CD4-positive, alpha-beta T cell (primary cell): Measurements from ENCODE around the gene TAC4. TPM values are rescaled to one million over a fixed set of nuclear protein-coding genes. Genes with fewer than 3 reads are reported as not detected.

Experiments
- ATAC-seq: fragments of 200-7000 bp; cut with Tn5 transposase; one replicate; pipeline ENCODE4 v1.10.0; 2022; ENCODE audit warnings: mild to moderate bottlenecking; ENCODE audit not compliant: poor library complexity
- CTCF ChIA-PET: fragments of 350-600 bp; sonication (Branson Sonifier 250); formaldehyde crosslinking; loops from one replicate; lab custom pipeline; 2021; ENCODE audit warnings: antibody characterized with exemption, inconsistent platforms; lab: Charles Lee
- POLR2A ChIA-PET: fragments of 350-600 bp; sonication (Branson Sonifier 250); formaldehyde crosslinking; loops from one replicate; lab custom pipeline; 2021; ENCODE audit warnings: antibody characterized with exemption, inconsistent platforms; lab: Charles Lee
- DNase-seq, 14 experiments: peaks; one replicate each; pipeline ENCODE4 v3.0.0-alpha.2; 2013 to 2020; ENCODE audit warnings: mixed read lengths in 2 of 14
- H3K27ac ChIP-seq, 2 donors: one replicate each; pipeline versions ENCODE4 v1.5.1 to v1.7.0; 2013; ENCODE audit warnings: low read length in 2 of 2, low read depth in 1 of 2, mild to moderate bottlenecking in 1 of 2
- H3K27me3 ChIP-seq, 2 experiments: 1 replicate in 1 of 2; 2 replicates in 1 of 2; pipeline versions ENCODE4 v1.6.1 to v1.7.0; 2013; ENCODE audit warnings: low read length in 2 of 2, control low read depth in 1 of 2, mild to moderate bottlenecking in 1 of 2, moderate library complexity in 1 of 2; ENCODE audit not compliant: insufficient read depth in 2 of 2, control insufficient read depth in 1 of 2
- H3K36me3 ChIP-seq: one replicate; pipeline ENCODE4 v1.6.1; 2013; ENCODE audit warnings: low read length, control low read depth; ENCODE audit not compliant: insufficient read depth
- H3K4me1 ChIP-seq: one replicate; pipeline ENCODE4 v1.6.1; 2013; ENCODE audit warnings: low read length, control low read depth; ENCODE audit not compliant: insufficient read depth
- H3K4me3 ChIP-seq: one replicate; pipeline ENCODE4 v1.5.1; 2013; ENCODE audit warnings: mild to moderate bottlenecking, low read length, moderate library complexity
- H3K9me3 ChIP-seq, 2 experiments: 1 replicate in 1 of 2; 2 replicates in 1 of 2; pipeline versions ENCODE4 v1.6.1 to v1.7.0; 2013; ENCODE audit warnings: low read length in 2 of 2, mild to moderate bottlenecking in 2 of 2, control low read depth in 1 of 2, moderate library complexity in 1 of 2; ENCODE audit not compliant: control insufficient read depth in 1 of 2, insufficient read depth in 1 of 2
- H3K27ac Mint-ChIP-seq: one replicate; pipeline ENCODE4 v1.8.0; 2020; ENCODE audit warnings: mixed read lengths
- H3K27me3 Mint-ChIP-seq: one replicate; pipeline ENCODE4 v1.8.0; 2021; ENCODE audit warnings: mixed read lengths
- H3K36me3 Mint-ChIP-seq: one replicate; pipeline ENCODE4 v1.8.0; 2021; ENCODE audit warnings: low read depth, mixed read lengths
- H3K4me1 Mint-ChIP-seq: one replicate; pipeline ENCODE4 v1.8.0; 2021; ENCODE audit warnings: low read depth, mixed read lengths
- H3K4me3 Mint-ChIP-seq: one replicate; pipeline ENCODE4 v1.8.0; 2020; ENCODE audit warnings: mild to moderate bottlenecking, mixed read lengths
- H3K9me3 Mint-ChIP-seq: one replicate; pipeline ENCODE4 v1.8.0; 2020; ENCODE audit warnings: mixed read lengths
- CTCF ChIP-seq: fragments of 200-600 bp; IDR thresholded peaks from one replicate; pipeline ENCODE4 v1.8.0; 2022; ENCODE audit warnings: antibody characterized with exemption, mild to moderate bottlenecking
- intact Hi-C, 2 experiments: fragments of 100-400 bp; cut with DNase I in 1 of 2; cut with micrococcal nuclease in 1 of 2; formaldehyde crosslinking; loops; one replicate each; pipeline versions ENCODE4 v1.15.1 to v1.9.0; 2023 to 2025; cut with DNase I, micrococcal nuclease
- total RNA-seq, 174 experiments: library from RNA in 2 of 174; stranded (reverse) in 2 of 174; gene quantifications; one replicate each; pipeline ENCODE4 v1.2.3 and lab custom pipeline; 2021 to 2026

Gene TAC4
- total RNA-seq, 2 experiments from 2014 or later, result not detected

GRCh38 chr17:49886036-49886435 is 38.2 kb upstream of the TAC4 start:
- no peaks in the 10 kb centered on the region for H3K4me1 ChIP-seq
- H3K36me3 Mint-ChIP-seq, result no peaks in the 10 kb centered on the region
- no peak overlapping the region for H3K27ac Mint-ChIP-seq
- H3K36me3 ChIP-seq, result no peaks in the 10 kb centered on the region
- H3K27me3 ChIP-seq, result peaks cover 39 to 52% of the 10 kb centered on the region in 2 experiments
- no peak for ATAC-seq
- H3K27me3 Mint-ChIP-seq, result peaks cover 76% of the 10 kb centered on the region
- H3K27ac ChIP-seq, result no peak overlapping the region
- intact Hi-C loops, result no loop called here
- ChIA-PET CTCF (no interaction called here), POLR2A (no interaction called here)
- H3K4me1 Mint-ChIP-seq, result no peaks in the 10 kb centered on the region
- no peak for TF ChIP-seq CTCF
- H3K4me3 ChIP-seq, result no peak overlapping the region
- H3K9me3 Mint-ChIP-seq, result no peaks in the 10 kb centered on the region
- DNase-seq, result no peak
- peaks cover 0 to 8% of the 10 kb centered on the region in 2 experiments for H3K9me3 ChIP-seq
- no peak overlapping the region for H3K4me3 Mint-ChIP-seq

- no peak overlapping the region for H3K27ac Mint-ChIP-seq
- ATAC-seq (no peak), DNase-seq (no peak)
- ChIA-PET CTCF (interaction anchor here (0.7 kb wide), 1 partner anchor 8 kb away, joined by 3 read pairs; no protein-coding TSS in a partner anchor), POLR2A (no interaction called here)
- H3K9me3 Mint-ChIP-seq, result no peaks in the 10 kb centered on the region
- Histone ChIP-seq H3K9me3 (peaks cover 0 to 11% of the 10 kb centered on the region in 2 experiments), H3K36me3 (no peaks in the 10 kb centered on the region), H3K4me3 (no peak overlapping the region), H3K27me3 (peaks cover 43 to 47% of the 10 kb centered on the region in 2 experiments), H3K27ac (no peak overlapping the region), H3K4me1 (peaks cover 9% of the 10 kb centered on the region)
- intact Hi-C loops, result loop anchor here in 1 of 2 experiments (5.0 kb wide), 1 partner anchor 70 kb away; no protein-coding TSS in a partner anchor
- TF ChIP-seq CTCF, result no peak
- peaks cover 6% of the 10 kb centered on the region for H3K4me1 Mint-ChIP-seq
- peaks cover 72% of the 10 kb centered on the region for H3K27me3 Mint-ChIP-seq
- H3K36me3 Mint-ChIP-seq, result no peaks in the 10 kb centered on the region
- H3K4me3 Mint-ChIP-seq, result no peak overlapping the region
Observed at GRCh38 chr17:49882434-49882833, 34.6 kb upstream of the TAC4 start.

- Mint-ChIP-seq H3K36me3 (no peaks in the 10 kb centered on the region), H3K27me3 (peaks cover 63% of the 10 kb centered on the region), H3K27ac (no peak overlapping the region), H3K9me3 (no peaks in the 10 kb centered on the region), H3K4me1 (peaks cover 6% of the 10 kb centered on the region), H3K4me3 (no peak overlapping the region)
- H3K4me3 ChIP-seq, result no peak overlapping the region
- peaks cover 43% of the 10 kb centered on the region in 2 experiments for H3K27me3 ChIP-seq
- H3K27ac ChIP-seq, result no peak overlapping the region
- ATAC-seq (no peak), DNase-seq (no peak)
- no peaks in the 10 kb centered on the region for H3K36me3 ChIP-seq
- peaks cover 9% of the 10 kb centered on the region for H3K4me1 ChIP-seq
- peaks cover 0 to 7% of the 10 kb centered on the region in 2 experiments for H3K9me3 ChIP-seq
- ChIA-PET POLR2A (interaction anchor here (1.2 to 1.4 kb wide), 2 partner anchors 115 to 117 kb away, joined by 7 to 9 read pairs; no protein-coding TSS in a partner anchor), CTCF (interaction anchor here (0.6 to 2.3 kb wide), 5 partner anchors 13 to 351 kb away, joined by 3 to 37 read pairs (median 3); partner anchors contain the start of genes DLX3 and ITGA3)
- TF ChIP-seq CTCF, result no peak
- intact Hi-C loops, result loop anchor here in 1 of 2 experiments (5.0 kb wide), 1 partner anchor 71 kb away; no protein-coding TSS in a partner anchor
Observed at GRCh38 chr17:49881054-49881402, 33.2 kb upstream of the TAC4 start.
